Measurements from ENCODE around the gene TGM1. TPM values are rescaled to one million over a fixed set of nuclear protein-coding genes. Genes with fewer than 3 reads are reported as not detected.

Gene TGM1
- total RNA-seq, 1 donor from 2014 or later: 10.2 TPM

DNA sequence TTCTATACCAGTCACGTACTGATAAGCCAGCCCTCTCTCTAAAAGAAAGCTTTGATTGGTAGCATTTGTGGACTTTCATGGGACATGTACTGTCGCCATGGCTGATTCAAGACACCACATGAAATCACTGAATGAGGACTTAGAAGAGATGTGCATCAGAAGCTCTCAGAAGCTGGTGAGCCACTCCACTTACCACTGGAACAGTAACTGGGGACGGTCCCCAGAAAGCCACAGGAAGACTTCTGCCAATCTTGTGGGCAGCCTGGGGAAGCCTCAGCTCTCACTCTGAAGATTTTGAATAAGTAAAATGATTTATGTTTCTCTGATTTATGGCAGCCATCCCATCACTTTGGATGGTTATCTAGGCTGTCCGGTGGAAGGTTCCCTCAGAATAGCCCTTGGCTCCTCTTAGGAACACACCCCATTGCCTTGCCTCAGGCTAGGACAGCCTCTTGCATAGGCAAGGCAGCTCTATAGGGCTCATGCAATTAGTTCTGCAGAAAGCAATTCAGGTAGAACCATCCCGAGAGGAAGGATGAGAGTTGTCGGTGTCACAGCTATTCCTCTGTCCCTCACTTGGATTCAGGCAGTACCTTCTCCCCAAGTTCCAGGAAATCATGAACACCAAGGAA is 26.8 kb upstream of the TGM1 start:
- TF ChIP-seq, protein P1, sequence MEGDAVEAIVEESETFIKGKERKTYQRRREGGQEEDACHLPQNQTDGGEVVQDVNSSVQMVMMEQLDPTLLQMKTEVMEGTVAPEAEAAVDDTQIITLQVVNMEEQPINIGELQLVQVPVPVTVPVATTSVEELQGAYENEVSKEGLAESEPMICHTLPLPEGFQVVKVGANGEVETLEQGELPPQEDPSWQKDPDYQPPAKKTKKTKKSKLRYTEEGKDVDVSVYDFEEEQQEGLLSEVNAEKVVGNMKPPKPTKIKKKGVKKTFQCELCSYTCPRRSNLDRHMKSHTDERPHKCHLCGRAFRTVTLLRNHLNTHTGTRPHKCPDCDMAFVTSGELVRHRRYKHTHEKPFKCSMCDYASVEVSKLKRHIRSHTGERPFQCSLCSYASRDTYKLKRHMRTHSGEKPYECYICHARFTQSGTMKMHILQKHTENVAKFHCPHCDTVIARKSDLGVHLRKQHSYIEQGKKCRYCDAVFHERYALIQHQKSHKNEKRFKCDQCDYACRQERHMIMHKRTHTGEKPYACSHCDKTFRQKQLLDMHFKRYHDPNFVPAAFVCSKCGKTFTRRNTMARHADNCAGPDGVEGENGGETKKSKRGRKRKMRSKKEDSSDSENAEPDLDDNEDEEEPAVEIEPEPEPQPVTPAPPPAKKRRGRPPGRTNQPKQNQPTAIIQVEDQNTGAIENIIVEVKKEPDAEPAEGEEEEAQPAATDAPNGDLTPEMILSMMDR (IDR thresholded peaks at IDR 0.05; ENCODE audit: unreplicated experiment): no peak
- no peak overlapping the region for H3K4me3 Mint-ChIP-seq
- no peaks in the 10 kb centered on the region for H3K9me3 Mint-ChIP-seq
- DNase-seq (ENCODE audit: low spot score in 2 of 2, unreplicated experiment in 2 of 2): no peak
- peaks cover 12% of the 10 kb centered on the region for H3K4me1 Mint-ChIP-seq
- no peak overlapping the region for H3K27ac Mint-ChIP-seq
- H3K27me3 Mint-ChIP-seq (ENCODE audit: low read depth): no peaks in the 10 kb centered on the region
- H3K36me3 Mint-ChIP-seq: peaks cover 9% of the 10 kb centered on the region

DNA sequence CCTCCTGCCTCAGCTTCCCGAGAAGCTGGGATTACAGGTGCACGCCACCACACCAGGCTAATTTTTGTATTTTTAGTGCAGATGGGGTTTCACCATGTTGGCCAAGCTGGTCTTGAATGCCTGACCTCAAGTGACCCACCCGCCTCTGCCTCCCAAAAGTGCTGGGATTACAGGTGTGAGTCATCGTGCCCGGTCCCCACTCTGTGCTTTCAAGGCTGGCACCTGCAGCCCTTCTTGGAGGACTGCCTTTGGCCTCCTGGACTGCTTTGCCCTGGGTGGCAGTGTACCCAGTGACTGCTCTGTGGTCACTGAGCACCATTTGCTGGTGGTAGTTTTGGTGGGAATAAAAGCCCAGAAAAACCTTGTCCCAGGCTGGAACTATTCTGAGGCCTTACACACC is 24.0 kb upstream of the TGM1 start:
- DNase-seq (ENCODE audit: low spot score in 2 of 2, unreplicated experiment in 2 of 2): no peak
- Mint-ChIP-seq H3K27ac (no peak overlapping the region), H3K9me3 (no peaks in the 10 kb centered on the region), H3K4me1 (peaks cover 26% of the 10 kb centered on the region), H3K36me3 (peaks cover 8% of the 10 kb centered on the region), H3K4me3 (no peak overlapping the region), H3K27me3 (ENCODE audit: low read depth) (no peaks in the 10 kb centered on the region)
- TF ChIP-seq, protein P1 (IDR thresholded peaks at IDR 0.05; ENCODE audit: unreplicated experiment): no peak

DNA sequence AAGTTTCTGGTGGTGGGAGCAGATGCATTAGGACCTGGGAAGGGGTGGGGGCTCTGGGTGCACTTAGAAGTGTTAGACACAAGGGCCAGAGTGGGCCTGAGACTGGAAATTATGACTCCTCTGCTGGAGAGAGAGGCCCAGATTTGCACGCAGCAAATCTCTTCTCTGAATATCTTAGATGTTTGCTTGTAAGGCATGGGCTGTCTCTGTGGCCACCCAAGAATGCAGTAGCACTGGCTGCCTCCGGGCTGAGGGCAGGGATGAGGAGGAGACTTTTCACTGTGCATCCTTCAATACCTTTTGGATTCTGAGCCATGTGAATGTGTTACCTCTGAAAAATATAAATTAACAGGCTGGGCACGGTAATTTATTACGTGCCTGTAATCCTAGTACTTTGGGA is 22.4 kb upstream of the TGM1 start:
- peak overlapping the region; percentile 35 for H3K27ac Mint-ChIP-seq
- H3K4me1 Mint-ChIP-seq: peaks cover 26% of the 10 kb centered on the region
- TF ChIP-seq, protein P1 (IDR thresholded peaks at IDR 0.05; ENCODE audit: unreplicated experiment): no peak
- H3K36me3 Mint-ChIP-seq: peaks cover under 1% of the 10 kb centered on the region
- no peaks in the 10 kb centered on the region for H3K9me3 Mint-ChIP-seq
- no peaks in the 10 kb centered on the region for H3K27me3 Mint-ChIP-seq (ENCODE audit: low read depth)
- DNase-seq (ENCODE audit: low spot score in 2 of 2, unreplicated experiment in 2 of 2): no peak
- no peak overlapping the region for H3K4me3 Mint-ChIP-seq

DNA sequence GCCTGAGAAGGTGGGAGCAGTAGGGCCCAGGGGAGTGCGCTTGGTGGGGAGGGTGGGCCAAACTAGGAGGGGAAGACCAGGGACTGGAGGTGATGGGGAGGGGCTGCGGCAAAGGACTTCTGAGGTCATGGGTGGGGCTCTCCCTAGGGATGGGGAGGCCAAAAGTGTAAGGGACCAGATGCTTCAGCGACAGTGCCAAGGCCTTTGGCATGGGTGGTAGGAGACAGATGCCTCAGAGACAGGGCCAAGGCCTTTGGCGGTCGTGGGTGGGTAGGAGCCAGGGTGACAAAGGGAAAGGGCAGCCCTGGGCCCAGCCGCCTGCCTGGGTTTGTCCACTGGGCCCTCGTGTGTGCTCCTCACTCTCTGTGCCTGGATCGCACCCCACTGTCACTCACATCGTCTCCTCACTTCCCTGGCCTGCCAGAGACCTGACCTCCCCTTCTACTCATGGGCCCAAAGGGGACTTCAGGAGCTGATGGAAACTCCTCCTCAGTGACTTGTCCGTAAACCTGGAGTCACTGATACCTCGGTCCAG is 21.6 kb upstream of the TGM1 start:
- H3K4me1 Mint-ChIP-seq: peaks cover 26% of the 10 kb centered on the region
- H3K27ac Mint-ChIP-seq: peak overlapping the region; percentile 35
- TF ChIP-seq, protein P1 (IDR thresholded peaks at IDR 0.05; ENCODE audit: unreplicated experiment): no peak
- no peaks in the 10 kb centered on the region for H3K9me3 Mint-ChIP-seq
- no peaks in the 10 kb centered on the region for H3K27me3 Mint-ChIP-seq (ENCODE audit: low read depth)
- no peak for DNase-seq (ENCODE audit: low spot score in 2 of 2, unreplicated experiment in 2 of 2)
- H3K4me3 Mint-ChIP-seq: no peak overlapping the region
- no peaks in the 10 kb centered on the region for H3K36me3 Mint-ChIP-seq

DNA sequence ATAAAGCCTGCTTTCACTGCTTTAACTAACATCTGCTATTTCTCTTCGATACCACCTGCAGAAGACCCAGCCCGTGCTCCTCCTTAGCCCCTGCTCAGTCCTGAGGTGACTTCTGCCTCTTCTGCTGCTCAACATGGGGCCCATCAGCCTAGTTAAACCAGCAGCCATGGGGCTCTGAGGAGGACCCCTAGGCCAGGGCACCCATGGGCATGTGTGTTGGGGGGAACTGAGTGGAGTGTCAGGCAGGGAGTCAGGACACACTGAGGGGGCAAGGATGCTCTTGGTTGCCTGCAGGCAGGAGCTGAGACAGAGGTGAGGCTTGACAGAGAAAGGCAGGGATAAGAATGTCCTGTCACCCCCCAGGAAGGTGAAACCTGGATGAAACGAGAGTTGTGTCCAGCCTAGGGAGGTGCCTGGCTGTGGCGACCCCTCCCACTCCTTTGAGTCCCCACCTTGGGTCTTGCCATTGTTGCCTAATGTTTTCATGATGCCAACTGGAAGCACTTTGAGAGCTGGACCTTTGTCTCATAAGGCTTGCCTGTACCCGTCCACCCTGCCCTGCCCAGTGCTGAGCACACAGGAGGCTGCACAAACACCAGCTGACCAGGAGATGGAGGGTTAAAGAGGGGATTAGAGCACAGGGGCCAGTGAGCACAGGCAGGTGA is 21.0 kb upstream of the TGM1 start:
- H3K4me1 Mint-ChIP-seq: peaks cover 26% of the 10 kb centered on the region
- H3K9me3 Mint-ChIP-seq: no peaks in the 10 kb centered on the region
- H3K36me3 Mint-ChIP-seq: no peaks in the 10 kb centered on the region
- no peak for DNase-seq (ENCODE audit: low spot score in 2 of 2, unreplicated experiment in 2 of 2)
- TF ChIP-seq, protein P1 (IDR thresholded peaks at IDR 0.05; ENCODE audit: unreplicated experiment): no peak
- peak overlapping the region; percentile 55 for H3K27ac Mint-ChIP-seq
- H3K4me3 Mint-ChIP-seq: no peak overlapping the region
- H3K27me3 Mint-ChIP-seq (ENCODE audit: low read depth): no peaks in the 10 kb centered on the region

All from mesothelial cell of epicardium (in vitro differentiated cells).